Chondrocyte (in vitro differentiated cells): ENCODE data around the gene IL18. TPM values are rescaled to one million over a fixed set of nuclear protein-coding genes. Genes with fewer than 3 reads are reported as not detected.

Experiments used
- DNase-seq: peaks from one replicate; pipeline ENCODE4 v3.0.0; 2021; ENCODE audit warnings: mixed read lengths, low spot score
- H3K27ac Mint-ChIP-seq: one replicate; pipeline ENCODE4 v1.8.0; 2021; ENCODE audit warnings: mild to moderate bottlenecking, moderate library complexity, mixed read lengths; ENCODE audit not compliant: unreplicated experiment
- H3K27me3 Mint-ChIP-seq: 2 replicates; pipeline ENCODE4 v1.8.0; 2021; ENCODE audit warnings: low read depth, mixed read lengths
- H3K36me3 Mint-ChIP-seq: 2 replicates; pipeline ENCODE4 v1.8.0; 2021; ENCODE audit warnings: low read depth, mixed read lengths
- H3K4me1 Mint-ChIP-seq: 2 replicates; pipeline ENCODE4 v1.8.0; 2021; ENCODE audit warnings: low read depth, mild to moderate bottlenecking, mixed read lengths
- H3K4me3 Mint-ChIP-seq: one replicate; pipeline ENCODE4 v1.8.0; 2021; ENCODE audit warnings: mild to moderate bottlenecking, moderate library complexity, mixed read lengths; ENCODE audit not compliant: unreplicated experiment
- H3K9me3 Mint-ChIP-seq: 2 replicates; pipeline ENCODE4 v1.8.0; 2021; ENCODE audit warnings: low read depth, mixed read lengths
- total RNA-seq: library from RNA; stranded (reverse); gene quantifications from 3 replicates; pipeline ENCODE4 v1.2.1, GENCODE V29; 2021
- TF ChIP-seq, protein P1 (sequence below): fragments of 200-600 bp; sonication (generic); IDR thresholded peaks from 2 replicates; pipeline ENCODE4 v1.5.0; 2021; ENCODE audit warnings: antibody characterized with exemption, mild to moderate bottlenecking, moderate library complexity

The IL18 gene
- total RNA-seq, 1 donor from 2014 or later = 0.80 TPM

DNA sequence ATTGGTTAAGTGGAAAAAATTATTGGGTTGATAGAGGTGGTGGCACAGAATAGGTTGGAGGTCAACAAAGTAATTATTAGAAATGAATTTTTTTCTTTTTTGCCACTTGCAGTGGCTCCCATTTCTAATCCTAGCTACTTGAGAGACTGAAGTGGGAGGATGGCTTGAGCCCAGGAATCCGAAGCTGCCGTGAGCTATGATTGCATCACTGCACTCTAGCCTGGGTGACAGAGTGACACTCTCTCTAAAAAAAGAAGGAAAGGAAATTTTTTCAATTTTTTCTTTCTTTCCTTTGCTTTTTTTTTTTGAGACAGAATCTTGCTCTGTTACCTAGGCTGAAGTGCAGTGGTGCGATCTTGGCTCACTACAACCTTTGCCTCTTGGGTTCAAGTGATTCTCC lies 9.3 kb upstream of the IL18 start:
- H3K36me3 Mint-ChIP-seq = no peaks in the 10 kb centered on the region
- peaks cover 3% of the 10 kb centered on the region for H3K27me3 Mint-ChIP-seq
- no peaks in the 10 kb centered on the region for H3K9me3 Mint-ChIP-seq
- peaks cover 15% of the 10 kb centered on the region for H3K4me1 Mint-ChIP-seq
- DNase-seq = no peak
- no peak overlapping the region for H3K27ac Mint-ChIP-seq
- TF ChIP-seq, protein P1, sequence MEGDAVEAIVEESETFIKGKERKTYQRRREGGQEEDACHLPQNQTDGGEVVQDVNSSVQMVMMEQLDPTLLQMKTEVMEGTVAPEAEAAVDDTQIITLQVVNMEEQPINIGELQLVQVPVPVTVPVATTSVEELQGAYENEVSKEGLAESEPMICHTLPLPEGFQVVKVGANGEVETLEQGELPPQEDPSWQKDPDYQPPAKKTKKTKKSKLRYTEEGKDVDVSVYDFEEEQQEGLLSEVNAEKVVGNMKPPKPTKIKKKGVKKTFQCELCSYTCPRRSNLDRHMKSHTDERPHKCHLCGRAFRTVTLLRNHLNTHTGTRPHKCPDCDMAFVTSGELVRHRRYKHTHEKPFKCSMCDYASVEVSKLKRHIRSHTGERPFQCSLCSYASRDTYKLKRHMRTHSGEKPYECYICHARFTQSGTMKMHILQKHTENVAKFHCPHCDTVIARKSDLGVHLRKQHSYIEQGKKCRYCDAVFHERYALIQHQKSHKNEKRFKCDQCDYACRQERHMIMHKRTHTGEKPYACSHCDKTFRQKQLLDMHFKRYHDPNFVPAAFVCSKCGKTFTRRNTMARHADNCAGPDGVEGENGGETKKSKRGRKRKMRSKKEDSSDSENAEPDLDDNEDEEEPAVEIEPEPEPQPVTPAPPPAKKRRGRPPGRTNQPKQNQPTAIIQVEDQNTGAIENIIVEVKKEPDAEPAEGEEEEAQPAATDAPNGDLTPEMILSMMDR = no peak
- no peak overlapping the region for H3K4me3 Mint-ChIP-seq

DNA sequence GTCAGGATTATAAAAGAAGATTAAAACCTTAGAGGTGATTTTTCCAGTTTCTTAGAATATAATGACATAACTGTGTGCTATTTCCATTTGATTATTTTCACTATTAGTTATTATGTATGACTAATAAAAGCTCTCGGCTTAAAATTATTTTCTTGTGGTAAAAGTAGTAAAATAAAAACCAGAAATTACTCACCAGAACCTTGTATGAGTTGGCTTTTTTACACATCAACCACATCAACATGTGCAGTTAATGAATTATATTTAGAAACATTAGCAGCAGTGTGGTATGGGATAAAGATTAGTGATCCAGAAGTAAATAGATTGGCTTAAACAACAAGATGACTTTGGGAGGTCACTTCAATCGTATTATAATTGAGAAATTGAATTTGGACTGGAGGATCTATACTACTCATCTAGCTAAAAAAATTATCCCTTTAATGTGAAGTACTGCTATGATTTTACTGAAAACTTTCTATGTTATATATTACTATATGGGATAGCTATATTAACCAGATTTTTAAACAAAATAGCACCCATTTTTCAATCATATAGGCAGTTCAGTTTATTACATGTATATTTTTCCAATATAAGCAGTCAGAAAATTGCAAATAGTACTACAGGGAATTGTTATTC lies 8.6 kb upstream of the IL18 start:
- H3K27ac Mint-ChIP-seq = no peak overlapping the region
- no peaks in the 10 kb centered on the region for H3K9me3 Mint-ChIP-seq
- no peaks in the 10 kb centered on the region for H3K27me3 Mint-ChIP-seq
- no peak overlapping the region for H3K4me3 Mint-ChIP-seq
- no peaks in the 10 kb centered on the region for H3K36me3 Mint-ChIP-seq
- TF ChIP-seq, protein P1 = no peak
- no peak for DNase-seq
- peaks cover 15% of the 10 kb centered on the region for H3K4me1 Mint-ChIP-seq

DNA sequence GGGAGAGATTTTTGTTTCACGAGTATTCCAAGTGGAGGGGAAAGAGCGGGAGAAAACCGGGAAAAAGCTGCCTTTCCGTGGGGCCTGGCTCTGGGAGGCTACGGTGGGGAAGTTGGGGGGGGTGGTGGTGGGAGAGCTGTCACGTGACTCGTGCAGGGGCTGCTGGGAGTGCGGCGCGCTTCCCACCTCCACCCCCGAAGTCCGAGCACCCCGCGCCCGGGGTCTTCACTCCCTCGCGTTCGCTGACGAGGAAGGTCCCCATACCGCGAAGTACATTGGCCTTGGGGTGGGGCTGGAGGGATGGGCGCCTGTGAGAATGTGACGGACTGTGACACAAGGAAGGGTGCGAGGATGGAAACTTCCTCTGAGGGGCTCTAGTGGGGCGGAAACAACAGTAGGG lies 3.3 kb upstream of the IL18 start, which contains the start of gene TEX12:
Gene TEX12, plus strand, starts transcription at position 228 of the 400 bp plus-strand sequence. CDS start 1,897 bp downstream, outside the sequence.
- no peaks in the 10 kb centered on the region for H3K9me3 Mint-ChIP-seq
- no peaks in the 10 kb centered on the region for H3K27me3 Mint-ChIP-seq
- H3K4me1 Mint-ChIP-seq = peaks cover 28% of the 10 kb centered on the region
- H3K4me3 Mint-ChIP-seq = no peak within 1 kb of the TSS
- TF ChIP-seq, protein P1 = no peak
- no peaks in the 10 kb centered on the region for H3K36me3 Mint-ChIP-seq
- H3K27ac Mint-ChIP-seq = no peak within 1 kb of the TSS
- no peak for DNase-seq

DNA sequence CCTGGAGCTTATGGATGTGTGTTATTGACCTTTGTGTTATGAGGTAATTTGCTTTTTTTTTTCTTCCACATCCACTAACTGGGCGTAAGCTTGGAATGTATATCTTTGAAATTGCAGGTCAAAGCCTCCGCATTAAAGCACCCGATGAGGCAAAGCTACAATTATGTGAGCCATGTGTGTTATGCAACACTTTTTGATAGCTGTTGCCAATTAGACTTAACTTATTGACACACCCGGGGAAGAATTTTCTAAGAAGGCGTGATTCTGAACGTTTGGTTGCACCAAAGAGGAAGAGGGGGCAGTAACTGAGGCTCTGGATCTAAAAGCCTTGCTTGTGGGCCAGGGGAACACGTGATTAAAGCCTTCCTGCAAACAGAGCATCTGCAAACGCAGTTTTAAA lies 2.7 kb upstream of the IL18 start:
- DNase-seq = no peak
- TF ChIP-seq, protein P1 = no peak
- Mint-ChIP-seq H3K36me3 (no peaks in the 10 kb centered on the region), H3K27ac (no peak overlapping the region), H3K27me3 (no peaks in the 10 kb centered on the region), H3K4me1 (peaks cover 30% of the 10 kb centered on the region), H3K4me3 (no peak overlapping the region), H3K9me3 (no peaks in the 10 kb centered on the region)

DNA sequence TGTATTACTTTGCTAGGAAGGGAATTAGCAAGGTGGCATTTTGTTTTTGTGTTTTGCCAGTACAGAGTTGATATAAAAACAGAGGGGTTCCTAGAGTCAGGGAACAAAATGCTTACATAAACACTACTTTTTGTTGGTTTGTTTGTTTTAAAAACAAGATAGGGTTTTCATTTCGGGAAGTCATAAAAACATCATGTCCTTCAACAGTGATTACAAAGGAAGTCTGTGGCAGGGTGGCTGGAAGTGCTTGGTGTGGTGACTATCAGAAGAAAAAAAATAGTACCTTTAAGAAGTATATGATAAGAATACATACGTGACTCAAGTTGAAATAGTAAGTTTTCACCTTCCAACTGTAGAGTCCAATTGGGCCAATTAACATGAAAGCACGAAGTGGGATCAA lies 1.2 kb upstream of the IL18 start:
- H3K4me3 Mint-ChIP-seq = no peak overlapping the region
- H3K4me1 Mint-ChIP-seq = peaks cover 36% of the 10 kb centered on the region
- no peaks in the 10 kb centered on the region for H3K27me3 Mint-ChIP-seq
- H3K36me3 Mint-ChIP-seq = no peaks in the 10 kb centered on the region
- no peak overlapping the region for H3K27ac Mint-ChIP-seq
- no peak for DNase-seq
- TF ChIP-seq, protein P1 = no peak
- no peaks in the 10 kb centered on the region for H3K9me3 Mint-ChIP-seq
